ENCODE measurements around the gene ADIPOR1. TPM values are rescaled to one million over a fixed set of nuclear protein-coding genes. Genes with fewer than 3 reads are reported as not detected.
"Not testable (repeated sequence)": the region's sequence is repeated elsewhere in the genome, so short reads cannot be mapped to it uniquely, and the experiment has no call there.

The ADIPOR1 gene
- total RNA-seq, 1 donor from 2014 or later = 54.6 TPM

DNA sequence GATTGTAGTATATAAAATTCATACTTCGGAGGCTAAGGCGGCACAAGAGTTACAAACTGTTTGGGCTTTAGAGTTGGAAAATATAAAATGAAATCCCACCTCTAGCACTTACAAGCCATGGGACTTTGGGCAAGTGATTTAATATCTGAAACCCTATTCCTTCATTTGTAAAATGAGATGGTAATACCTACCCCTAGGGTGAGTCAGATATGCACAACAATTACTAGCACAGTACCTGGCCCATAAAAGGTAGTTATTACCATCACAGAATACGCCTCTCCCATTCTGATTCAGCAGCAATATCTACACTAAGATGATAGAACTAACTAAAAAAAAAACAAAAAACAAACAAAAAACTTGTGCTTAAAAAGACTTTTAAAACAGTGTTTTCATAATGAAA lies 34.6 kb downstream of the ADIPOR1 start:
- Mint-ChIP-seq H3K4me1 (peaks cover 10% of the 10 kb centered on the region), H3K4me3 (no peak overlapping the region), H3K36me3 (peaks cover 1% of the 10 kb centered on the region), H3K9me3 (no peaks in the 10 kb centered on the region), H3K27ac (no peak overlapping the region), H3K27me3 (ENCODE audit: insufficient read depth, low read depth) (no peaks in the 10 kb centered on the region)
- H3K4me1 ChIP-seq = peaks cover 4% of the 10 kb centered on the region
- H3K9me3 ChIP-seq (ENCODE audit: low read depth) = no peaks in the 10 kb centered on the region
- no peaks in the 10 kb centered on the region for H3K27me3 ChIP-seq
- TF ChIP-seq EZH2 (IDR thresholded peaks at IDR 0.05) = no peak
- TF ChIP-seq, protein P1, sequence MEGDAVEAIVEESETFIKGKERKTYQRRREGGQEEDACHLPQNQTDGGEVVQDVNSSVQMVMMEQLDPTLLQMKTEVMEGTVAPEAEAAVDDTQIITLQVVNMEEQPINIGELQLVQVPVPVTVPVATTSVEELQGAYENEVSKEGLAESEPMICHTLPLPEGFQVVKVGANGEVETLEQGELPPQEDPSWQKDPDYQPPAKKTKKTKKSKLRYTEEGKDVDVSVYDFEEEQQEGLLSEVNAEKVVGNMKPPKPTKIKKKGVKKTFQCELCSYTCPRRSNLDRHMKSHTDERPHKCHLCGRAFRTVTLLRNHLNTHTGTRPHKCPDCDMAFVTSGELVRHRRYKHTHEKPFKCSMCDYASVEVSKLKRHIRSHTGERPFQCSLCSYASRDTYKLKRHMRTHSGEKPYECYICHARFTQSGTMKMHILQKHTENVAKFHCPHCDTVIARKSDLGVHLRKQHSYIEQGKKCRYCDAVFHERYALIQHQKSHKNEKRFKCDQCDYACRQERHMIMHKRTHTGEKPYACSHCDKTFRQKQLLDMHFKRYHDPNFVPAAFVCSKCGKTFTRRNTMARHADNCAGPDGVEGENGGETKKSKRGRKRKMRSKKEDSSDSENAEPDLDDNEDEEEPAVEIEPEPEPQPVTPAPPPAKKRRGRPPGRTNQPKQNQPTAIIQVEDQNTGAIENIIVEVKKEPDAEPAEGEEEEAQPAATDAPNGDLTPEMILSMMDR (IDR thresholded peaks at IDR 0.05) = no peak
- peak overlapping the region; percentile 19 for H3K9ac ChIP-seq
- peaks cover 17% of the 10 kb centered on the region for H3F3A ChIP-seq (ENCODE audit: low read depth)
- H3K4me3 ChIP-seq = no peak overlapping the region
- H3K4me2 ChIP-seq = no peak overlapping the region
- peaks cover 17% of the 10 kb centered on the region for H3K36me3 ChIP-seq
- no peak overlapping the region for H2AFZ ChIP-seq (replicated peaks)
- H4K20me1 ChIP-seq (ENCODE audit: low read depth) = no peaks in the 10 kb centered on the region
- H3K79me2 ChIP-seq (ENCODE audit: low read depth) = peaks cover 45% of the 10 kb centered on the region
- no peak for DNase-seq (ENCODE audit: low spot score)
- H3K27ac ChIP-seq = no peak overlapping the region

DNA sequence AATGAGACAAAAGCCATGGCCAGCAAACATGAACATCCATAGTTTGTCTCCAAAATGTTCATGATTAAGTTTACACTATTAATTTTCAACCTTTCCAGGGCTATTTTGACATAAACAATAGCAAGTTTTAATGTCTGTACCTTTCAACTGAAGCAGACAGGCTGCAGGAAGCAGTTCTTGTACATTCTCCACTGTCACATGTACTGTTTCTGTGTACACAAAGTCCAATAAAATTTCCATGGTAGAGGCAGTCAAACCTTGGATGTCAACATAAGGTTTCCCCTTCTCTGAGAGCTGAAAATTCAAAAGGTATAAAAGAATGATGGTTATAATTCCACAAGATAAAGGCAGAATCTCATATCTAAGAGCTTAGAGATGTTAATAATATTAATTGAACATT lies 38.5 kb downstream of the ADIPOR1 start:
- H3K4me2 ChIP-seq = no peak overlapping the region
- peaks cover 22% of the 10 kb centered on the region for H3K36me3 ChIP-seq
- Mint-ChIP-seq H3K9me3 (no peaks in the 10 kb centered on the region), H3K27me3 (ENCODE audit: insufficient read depth, low read depth) (no peaks in the 10 kb centered on the region), H3K36me3 (peaks cover 5% of the 10 kb centered on the region), H3K27ac (no peak overlapping the region), H3K4me1 (no peaks in the 10 kb centered on the region), H3K4me3 (no peak overlapping the region)
- H4K20me1 ChIP-seq (ENCODE audit: low read depth) = no peaks in the 10 kb centered on the region
- TF ChIP-seq EZH2phosphoT487 (IDR thresholded peaks at IDR 0.05) (no peak), EZH2 (IDR thresholded peaks at IDR 0.05) (no peak)
- TF ChIP-seq, protein P1 (IDR thresholded peaks at IDR 0.05) = no peak
- H3K9me3 ChIP-seq (ENCODE audit: low read depth) = no peaks in the 10 kb centered on the region
- no peak overlapping the region for H3K27ac ChIP-seq
- H3K27me3 ChIP-seq = no peaks in the 10 kb centered on the region
- H2AFZ ChIP-seq (replicated peaks) = no peak overlapping the region
- DNase-seq (ENCODE audit: low spot score) = no peak
- no peaks in the 10 kb centered on the region for H3K4me1 ChIP-seq
- H3F3A ChIP-seq (ENCODE audit: low read depth) = no peaks in the 10 kb centered on the region
- H3K4me3 ChIP-seq = no peak overlapping the region
- peaks cover 26% of the 10 kb centered on the region for H3K79me2 ChIP-seq (ENCODE audit: low read depth)
- no peak overlapping the region for H3K9ac ChIP-seq

DNA sequence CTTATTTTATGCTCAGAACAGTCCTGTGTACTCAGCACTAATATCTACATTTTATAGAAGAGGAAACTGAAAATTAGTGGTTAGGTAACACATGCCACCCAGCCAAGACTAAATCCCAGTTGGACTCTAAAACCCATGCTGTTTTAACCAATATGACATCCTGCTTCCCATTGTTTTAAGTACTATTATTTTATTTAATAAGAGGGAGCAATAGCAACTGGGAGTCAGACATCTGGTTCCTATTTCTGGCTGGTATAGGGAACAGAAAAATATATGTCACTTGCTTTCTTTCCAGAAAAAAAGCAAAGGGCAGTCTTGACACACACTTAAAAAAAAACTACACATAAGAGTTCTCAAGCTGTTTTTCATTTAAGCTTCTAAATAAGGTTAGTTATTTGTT lies 43.0 kb downstream of the ADIPOR1 start:
- Histone ChIP-seq H3K27ac (no peak overlapping the region), H3K9ac (no peak overlapping the region), H3K4me1 (no peaks in the 10 kb centered on the region), H2AFZ (replicated peaks) (no peak overlapping the region), H3K36me3 (peaks cover 10% of the 10 kb centered on the region), H3K79me2 (ENCODE audit: low read depth) (no peaks in the 10 kb centered on the region), H3K9me3 (ENCODE audit: low read depth) (no peaks in the 10 kb centered on the region), H4K20me1 (ENCODE audit: low read depth) (no peaks in the 10 kb centered on the region), H3K4me2 (no peak overlapping the region), H3F3A (ENCODE audit: low read depth) (no peaks in the 10 kb centered on the region), H3K4me3 (no peak overlapping the region), H3K27me3 (no peaks in the 10 kb centered on the region)
- DNase-seq (ENCODE audit: low spot score) = no peak
- Mint-ChIP-seq H3K4me1 (no peaks in the 10 kb centered on the region), H3K4me3 (no peak overlapping the region), H3K27ac (no peak overlapping the region), H3K9me3 (no peaks in the 10 kb centered on the region), H3K27me3 (ENCODE audit: insufficient read depth, low read depth) (no peaks in the 10 kb centered on the region), H3K36me3 (peaks cover 20% of the 10 kb centered on the region)
- TF ChIP-seq EZH2phosphoT487 (IDR thresholded peaks at IDR 0.05) = no peak
- TF ChIP-seq, protein P1 (IDR thresholded peaks at IDR 0.05) = no peak
- no peak for TF ChIP-seq EZH2 (IDR thresholded peaks at IDR 0.05)

DNA sequence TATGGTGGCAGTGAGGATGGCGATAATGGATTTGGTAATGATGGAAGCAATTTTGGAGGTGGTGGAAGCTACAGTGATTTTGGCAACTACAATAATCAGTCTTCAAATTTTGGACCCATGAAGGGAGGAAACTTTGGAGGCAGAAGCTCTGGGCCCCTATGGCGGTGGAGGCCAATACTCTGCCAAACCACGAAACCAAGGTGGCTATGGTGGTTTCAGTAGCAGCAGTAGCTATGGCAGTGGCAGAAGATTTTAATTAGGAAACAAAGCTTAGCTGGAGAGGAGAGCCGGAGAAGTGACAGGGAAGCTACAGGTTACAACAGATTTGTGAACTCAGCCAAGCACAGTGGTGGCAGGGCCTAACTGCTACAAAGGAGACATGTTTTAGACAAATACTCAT lies 45.6 kb downstream of the ADIPOR1 start:
- not testable (repeated sequence) for H3K4me2 ChIP-seq; H2AFZ ChIP-seq (replicated peaks); DNase-seq (ENCODE audit: low spot score); H3K27ac ChIP-seq; H3K4me3 ChIP-seq; H3K9ac ChIP-seq; H3F3A ChIP-seq (ENCODE audit: low read depth); H3K9me3 ChIP-seq (ENCODE audit: low read depth); H4K20me1 ChIP-seq (ENCODE audit: low read depth); H3K4me3 Mint-ChIP-seq; H3K36me3 ChIP-seq; H3K27ac Mint-ChIP-seq; H3K79me2 ChIP-seq (ENCODE audit: low read depth); H3K4me1 ChIP-seq; H3K4me1 Mint-ChIP-seq; H3K27me3 ChIP-seq; H3K27me3 Mint-ChIP-seq (ENCODE audit: insufficient read depth, low read depth); H3K9me3 Mint-ChIP-seq
- H3K36me3 Mint-ChIP-seq = peaks cover 18% of the 10 kb centered on the region
